GM10248 (cell line): ENCODE data around the gene KCTD8.

Experiments
- CTCF ChIA-PET: fragments of 300-600 bp; sonication (Branson Sonifier 250); formaldehyde crosslinking; extraction: SDS; loops from one replicate; lab custom pipeline; 2021; ENCODE audit warnings: antibody characterized with exemption; lab: Yijun Ruan, JAX
- POLR2A ChIA-PET: fragments of 350-650 bp; sonication (Branson Sonifier 250); formaldehyde crosslinking; extraction: SDS; loops from one replicate; lab custom pipeline; 2020; ENCODE audit warnings: antibody characterized with exemption; lab: Yijun Ruan, JAX
- DNase-seq: peaks from one replicate; pipeline ENCODE4 v3.0.0; 2012; ENCODE audit errors: extremely low spot score
- TF ChIP-seq, protein P1 (sequence below): IDR thresholded peaks from 2 replicates; pipeline ENCODE4 v1.5.1; 2012; ENCODE audit warnings: mild to moderate bottlenecking, low read depth; ENCODE audit errors: extremely low read depth, missing control alignments, control extremely low read depth

The KCTD8 gene

DNA sequence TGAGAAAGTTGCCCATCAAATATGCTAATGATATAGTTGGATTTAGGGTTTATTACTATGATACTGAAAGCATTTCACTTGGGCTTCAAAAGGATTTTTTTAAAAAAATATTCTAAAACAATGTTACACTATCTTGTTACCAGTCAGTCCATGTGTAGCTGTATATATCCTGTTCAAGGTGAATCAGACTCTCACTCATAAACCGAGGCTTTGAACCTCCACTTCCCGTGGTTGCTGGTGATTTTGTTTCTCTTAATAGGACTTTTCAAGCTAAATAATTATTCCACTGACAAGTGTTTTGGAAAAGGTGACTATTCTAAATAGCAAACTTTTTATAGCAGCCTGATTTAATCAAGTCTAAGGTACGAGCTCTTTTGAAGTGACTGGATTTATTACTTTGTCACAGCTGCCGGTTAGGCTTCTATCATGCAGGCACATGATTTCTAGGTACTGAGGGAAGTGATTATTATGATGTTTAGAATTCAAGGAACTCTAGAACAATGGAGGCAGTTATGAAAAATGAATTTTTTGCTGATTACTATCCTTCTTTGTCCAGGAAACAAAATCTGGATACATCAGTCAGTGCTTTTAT, 287.7 kb downstream of the KCTD8 start:
- POLR2A ChIA-PET: no interaction called here
- CTCF ChIA-PET: interaction anchor here (1.6 kb wide), 1 partner anchor 12 kb away, joined by 5 read pairs; no protein-coding TSS in a partner anchor

DNA sequence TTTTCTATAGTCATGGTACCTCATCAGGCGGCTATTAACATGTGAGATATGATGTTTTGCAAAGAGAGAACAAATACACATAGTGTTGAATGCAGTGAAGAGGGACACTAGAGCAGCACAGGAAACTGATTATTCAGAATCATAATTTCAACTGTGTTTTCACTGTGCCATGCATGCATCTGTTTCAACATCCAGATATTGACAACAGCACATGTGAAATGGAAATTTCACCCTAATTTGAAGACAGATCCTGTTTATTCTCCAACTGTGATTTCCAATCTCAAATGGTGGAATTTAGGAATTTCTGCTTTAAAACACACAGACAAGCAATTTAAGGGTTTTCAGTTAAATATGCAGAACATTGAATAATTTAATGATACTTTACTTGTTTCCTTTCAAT, 288.6 kb downstream of the KCTD8 start:
- TF ChIP-seq, protein P1, sequence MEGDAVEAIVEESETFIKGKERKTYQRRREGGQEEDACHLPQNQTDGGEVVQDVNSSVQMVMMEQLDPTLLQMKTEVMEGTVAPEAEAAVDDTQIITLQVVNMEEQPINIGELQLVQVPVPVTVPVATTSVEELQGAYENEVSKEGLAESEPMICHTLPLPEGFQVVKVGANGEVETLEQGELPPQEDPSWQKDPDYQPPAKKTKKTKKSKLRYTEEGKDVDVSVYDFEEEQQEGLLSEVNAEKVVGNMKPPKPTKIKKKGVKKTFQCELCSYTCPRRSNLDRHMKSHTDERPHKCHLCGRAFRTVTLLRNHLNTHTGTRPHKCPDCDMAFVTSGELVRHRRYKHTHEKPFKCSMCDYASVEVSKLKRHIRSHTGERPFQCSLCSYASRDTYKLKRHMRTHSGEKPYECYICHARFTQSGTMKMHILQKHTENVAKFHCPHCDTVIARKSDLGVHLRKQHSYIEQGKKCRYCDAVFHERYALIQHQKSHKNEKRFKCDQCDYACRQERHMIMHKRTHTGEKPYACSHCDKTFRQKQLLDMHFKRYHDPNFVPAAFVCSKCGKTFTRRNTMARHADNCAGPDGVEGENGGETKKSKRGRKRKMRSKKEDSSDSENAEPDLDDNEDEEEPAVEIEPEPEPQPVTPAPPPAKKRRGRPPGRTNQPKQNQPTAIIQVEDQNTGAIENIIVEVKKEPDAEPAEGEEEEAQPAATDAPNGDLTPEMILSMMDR: no peak
- POLR2A ChIA-PET: no interaction called here
- CTCF ChIA-PET: no interaction called here
- DNase-seq: no peak

More for the DNA sequence above, 287.7 kb downstream of the KCTD8 start:
- TF ChIP-seq, protein P1: no peak
- DNase-seq: no peak

DNA sequence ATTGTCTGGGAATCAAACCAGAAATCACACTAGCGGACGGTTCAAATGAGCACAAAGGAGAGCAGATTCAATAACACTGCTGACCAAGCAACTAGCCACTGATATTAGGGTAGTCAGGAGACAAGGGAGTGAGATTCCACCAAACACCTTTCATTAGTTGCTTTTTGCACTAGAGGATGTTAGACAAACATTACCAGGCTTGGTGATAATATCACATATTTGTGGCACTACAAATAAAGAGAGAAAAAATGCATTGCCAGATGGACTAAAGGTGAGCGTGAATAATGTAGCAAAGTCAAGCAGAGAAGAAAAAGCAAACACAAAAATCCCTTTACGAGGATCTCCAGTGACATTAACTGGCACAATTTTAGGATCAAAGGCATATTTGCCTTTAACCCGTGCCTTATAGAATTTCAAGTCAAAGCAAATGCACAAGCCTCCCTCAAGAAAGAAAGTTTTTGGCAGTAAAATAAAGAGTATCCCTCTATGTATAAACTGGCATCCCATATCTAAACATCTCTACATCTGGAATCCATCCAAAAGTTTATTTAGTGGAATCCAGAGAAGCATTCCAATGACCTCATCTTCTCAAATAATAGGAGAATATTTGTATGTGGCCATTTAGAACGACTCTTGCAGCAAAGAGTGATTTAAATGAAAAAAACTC, 290.9 kb downstream of the KCTD8 start:
- CTCF ChIA-PET: interaction anchor here (1.2 to 1.5 kb wide), 2 partner anchors 8 to 9 kb away, joined by 4 read pairs; no protein-coding TSS in a partner anchor
- POLR2A ChIA-PET: no interaction called here
- TF ChIP-seq, protein P1: no peak
- DNase-seq: no peak

DNA sequence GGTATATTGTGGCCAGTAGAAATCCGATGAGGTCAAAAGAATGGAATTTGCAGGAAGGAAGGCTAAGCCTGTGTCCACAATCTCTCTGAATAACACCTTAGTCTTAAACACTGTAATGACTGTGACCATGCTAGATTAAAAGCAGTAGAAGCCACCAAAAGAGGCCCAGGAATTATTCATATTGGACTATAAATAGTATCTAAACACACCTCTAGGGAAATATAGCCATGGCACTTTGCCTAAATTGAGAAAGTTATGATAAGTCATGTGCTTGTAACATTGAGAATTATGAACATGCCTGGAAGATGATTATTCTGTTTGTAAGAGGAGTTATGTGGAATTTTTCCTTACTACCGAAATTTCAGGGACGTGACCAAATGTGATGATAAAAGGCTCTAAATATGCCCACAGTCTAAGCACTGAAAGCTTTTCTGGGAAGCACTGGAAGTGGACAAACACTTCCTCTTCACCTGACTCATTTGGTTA, 298.5 kb downstream of the KCTD8 start:
- CTCF ChIA-PET: no interaction called here
- POLR2A ChIA-PET: no interaction called here
- no peak for DNase-seq

DNA sequence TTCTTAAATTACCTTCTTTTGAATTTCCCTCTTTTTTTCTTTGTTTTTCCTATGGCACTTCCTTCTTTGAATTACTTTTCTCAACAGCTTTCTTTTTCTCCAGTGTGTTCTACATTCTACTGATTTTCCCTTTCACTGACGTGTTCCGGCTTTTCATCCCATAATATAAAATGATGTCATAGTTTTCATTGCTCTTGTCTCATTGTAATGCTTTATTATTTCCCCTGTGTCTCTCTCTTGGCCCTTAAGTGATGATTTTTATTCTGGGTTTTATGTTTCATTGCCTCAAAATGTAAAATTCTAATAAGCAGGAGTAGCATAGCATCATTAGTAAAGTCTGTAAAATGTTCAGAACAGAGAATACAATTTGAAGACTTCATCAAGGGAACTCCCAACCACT, 299.3 kb downstream of the KCTD8 start:
- ChIA-PET POLR2A (no interaction called here), CTCF (interaction anchor here (1.1 kb wide), 1 partner anchor 8 kb away, joined by 4 read pairs; no protein-coding TSS in a partner anchor)
- no peak for DNase-seq
- TF ChIP-seq, protein P1: no peak

More for the DNA sequence above, 298.5 kb downstream of the KCTD8 start:
- TF ChIP-seq, protein P1: no peak

DNA sequence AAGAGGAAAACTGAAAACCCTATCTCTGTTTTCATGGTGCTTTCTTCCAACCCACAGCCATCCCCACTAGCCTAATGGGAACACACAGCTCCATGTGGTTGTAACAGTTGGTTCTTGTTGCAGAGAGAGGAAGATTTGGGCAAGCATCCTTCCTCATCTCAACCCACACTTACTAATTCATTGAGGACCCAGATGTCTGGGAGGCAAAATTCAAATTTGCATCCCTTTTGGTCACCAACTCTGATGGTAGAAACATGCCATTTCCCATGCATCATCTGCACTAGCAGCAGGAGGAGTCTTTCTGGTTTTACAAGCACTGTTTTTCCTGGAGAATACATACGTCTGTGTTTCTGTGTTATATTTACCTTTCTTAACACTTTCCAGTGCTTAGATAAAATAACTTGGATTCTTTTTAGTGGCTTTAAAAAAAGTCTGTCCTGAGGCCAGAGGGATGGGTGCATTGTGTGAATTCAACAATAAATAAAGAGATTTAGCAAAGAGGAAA, 301.0 kb downstream of the KCTD8 start:
- TF ChIP-seq, protein P1: no peak
- ChIA-PET POLR2A (no interaction called here), CTCF (no interaction called here)
- no peak for DNase-seq
